Measurements from ENCODE around the gene IGF2BP3.

Gene IGF2BP3

DNA sequence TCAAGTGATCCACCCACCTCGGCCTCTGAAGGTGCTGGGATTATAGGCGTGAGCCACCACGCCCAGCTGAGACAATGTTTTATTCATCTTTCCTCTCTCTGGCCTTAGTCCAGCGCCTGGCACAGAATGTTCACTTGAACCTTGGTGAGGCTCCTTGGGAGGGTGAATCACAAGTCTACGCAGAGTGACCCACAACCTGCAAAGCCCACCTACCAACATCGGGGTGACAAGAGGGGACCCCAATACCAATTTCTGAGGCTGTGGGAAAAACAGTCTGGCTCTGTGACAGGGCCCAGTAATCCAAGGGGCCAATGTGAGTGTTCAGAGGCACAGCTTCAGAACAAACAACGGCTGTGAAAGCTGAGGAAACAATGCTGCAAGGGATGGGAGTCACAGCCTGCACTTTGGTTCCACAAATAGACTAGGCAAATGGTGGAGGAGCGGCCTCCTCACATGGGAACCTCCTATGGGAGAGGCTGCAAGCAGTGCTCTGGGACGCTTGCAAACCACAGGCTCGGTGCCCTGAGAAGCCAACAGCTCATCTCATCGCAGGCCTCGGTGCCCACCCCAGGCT, 176.7 kb downstream of the IGF2BP3 start:
- no peak for DNase-seq

DNA sequence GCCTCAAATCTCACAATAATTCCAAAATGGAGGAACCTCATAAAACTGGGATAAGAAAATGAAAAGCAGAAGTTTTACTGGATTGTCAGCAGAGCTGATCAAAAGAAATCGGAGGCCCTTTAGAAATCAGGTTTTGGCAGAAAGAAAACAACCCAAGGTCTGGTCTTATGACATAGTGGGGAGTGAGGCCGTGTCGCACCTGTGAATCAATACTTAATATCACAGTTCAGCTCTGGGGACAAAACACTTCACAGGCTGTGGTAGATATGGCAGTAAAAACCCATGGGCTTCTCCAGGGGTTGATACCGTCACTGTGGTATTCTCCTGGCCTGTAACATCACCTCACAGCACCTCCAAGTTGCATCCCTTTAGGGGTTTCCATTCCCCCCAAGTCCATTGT, 177.7 kb downstream of the IGF2BP3 start:
- DNase-seq: no peak

DNA sequence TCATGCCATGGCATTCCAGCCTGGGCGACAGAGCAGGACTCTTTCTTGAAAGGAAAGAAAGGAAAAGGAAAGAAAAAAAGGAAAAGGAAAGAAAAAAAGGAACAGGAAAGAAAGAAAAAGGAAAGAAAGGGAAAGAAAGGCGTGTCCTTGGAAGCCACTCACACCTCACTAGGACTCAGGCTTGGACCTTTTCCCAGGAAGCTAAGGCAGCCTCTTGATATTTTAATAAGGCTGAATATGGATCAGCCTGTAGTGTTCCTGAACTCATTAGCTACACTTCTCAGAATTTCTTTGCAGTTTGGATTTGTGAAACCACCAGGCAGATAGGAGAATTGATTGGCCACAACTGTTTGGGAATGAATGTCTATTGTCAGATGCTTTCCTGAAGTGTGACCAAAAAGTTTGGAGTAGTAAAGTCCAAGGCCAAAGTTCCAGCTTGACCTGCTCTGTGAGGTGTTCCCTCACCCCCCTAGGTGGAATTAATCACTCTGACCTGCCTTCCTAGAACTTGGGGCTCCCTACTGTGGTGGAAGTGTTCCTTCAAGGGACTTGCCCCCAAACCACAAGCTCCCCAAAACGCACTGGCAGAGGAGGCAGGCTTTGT, 178.2 kb downstream of the IGF2BP3 start:
- no peak for DNase-seq

DNA sequence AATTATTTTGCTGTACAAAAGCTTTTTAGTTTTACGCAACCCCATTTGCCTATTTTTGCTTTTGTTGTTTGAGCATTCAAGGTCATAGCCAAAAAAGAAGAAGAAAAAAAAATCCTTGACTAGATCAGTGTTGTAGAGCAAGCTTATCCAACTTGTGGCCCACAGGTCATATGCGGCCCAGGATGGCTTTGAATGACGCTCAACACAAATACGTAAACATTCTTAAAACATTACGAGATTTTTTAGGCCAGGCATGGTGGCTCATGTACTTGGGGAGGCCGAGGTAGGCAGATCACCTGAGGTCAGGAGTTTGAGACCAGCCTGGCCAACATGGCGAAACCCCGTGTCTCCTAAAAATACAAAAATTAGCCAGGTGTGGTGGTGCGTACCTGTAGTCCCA, 179.3 kb downstream of the IGF2BP3 start:
- no peak for DNase-seq

DNA sequence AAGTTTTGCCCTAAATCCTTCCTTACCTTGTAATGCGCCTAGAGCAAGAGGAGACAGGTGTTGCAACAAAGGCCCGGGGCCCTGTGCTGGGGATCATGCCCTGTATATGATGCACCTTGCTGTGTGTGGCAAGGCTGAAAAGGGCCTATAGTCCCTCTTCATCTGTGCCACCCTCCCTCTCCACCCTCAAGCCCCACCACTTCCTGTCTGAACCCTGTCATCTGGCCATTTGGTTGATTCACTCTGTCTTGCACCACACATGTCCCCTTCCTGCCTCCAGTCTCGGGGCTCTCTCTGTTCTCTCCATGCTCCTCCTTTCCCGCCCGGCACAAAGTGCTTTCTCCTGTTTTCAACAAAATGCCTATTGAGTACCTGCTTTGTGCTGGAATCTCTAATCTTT, 182.7 kb downstream of the IGF2BP3 start:
- DNase-seq: no peak

DNA sequence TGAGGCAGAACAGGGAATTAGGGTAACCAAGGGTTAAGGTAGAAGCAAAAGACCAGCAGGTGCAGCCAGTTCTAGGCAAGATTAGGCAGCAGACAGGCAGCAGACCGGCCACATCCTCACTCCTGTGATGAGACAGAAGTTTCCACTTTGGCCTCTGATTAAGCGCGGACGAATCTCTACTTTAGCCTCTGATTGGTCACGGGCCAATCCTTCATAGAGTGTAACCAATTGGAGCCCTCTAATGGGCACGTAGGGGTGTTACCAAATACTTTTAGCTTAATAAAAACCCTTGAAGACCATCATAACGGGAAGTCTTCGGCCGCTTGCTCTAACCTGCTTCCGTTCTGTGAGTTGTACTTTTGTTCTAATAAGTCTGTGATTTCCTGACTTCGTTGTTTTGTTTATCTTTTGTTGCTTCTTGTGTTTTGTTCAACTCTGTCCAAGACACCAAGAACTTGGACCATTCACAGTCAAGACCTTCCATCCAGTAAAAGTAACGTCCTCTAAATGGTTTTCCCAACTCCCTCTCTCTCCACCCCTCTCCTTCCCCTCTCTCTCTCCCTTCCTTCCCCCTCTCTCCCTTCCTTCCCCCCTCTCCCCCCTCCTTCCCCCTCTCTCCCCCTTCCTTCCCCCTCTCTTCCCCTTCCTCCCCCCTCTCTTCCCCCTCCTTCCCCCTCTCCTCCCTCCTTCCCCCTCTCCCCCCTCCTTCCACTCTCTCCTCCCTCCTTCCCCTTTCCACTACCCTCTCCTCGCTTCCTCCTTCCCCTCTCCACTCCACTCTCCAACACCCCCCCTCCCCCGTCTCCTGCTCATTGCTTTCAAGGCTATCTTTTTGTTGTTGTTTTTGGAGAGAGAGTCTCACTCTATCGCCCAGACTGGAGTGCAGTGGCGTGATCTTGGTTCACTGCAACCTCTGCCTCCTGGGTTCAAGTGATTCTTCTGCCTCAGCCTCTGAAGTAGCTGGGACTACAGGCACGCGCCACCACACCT, 184.3 kb downstream of the IGF2BP3 start:
- no peak for DNase-seq

DNA sequence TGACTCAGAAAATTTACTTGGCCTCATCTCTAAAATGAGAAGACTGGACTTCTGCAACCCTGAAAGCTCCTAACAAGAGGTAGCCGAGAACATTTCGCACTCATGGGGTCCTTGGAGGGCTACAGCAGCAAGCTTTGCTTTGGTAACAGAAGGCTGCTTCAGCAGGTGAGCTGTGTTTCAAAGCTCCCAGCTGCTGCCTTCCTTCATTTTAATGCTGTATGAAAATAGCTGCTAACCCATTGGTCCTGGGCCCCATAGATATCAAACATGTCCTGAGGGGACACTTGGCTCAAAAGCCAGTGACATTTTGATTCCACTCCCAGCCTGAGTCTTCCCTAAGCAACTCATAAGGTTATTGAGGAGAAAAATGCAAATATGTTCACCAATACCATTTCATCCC, 185.4 kb downstream of the IGF2BP3 start:
- DNase-seq: no peak

DNA sequence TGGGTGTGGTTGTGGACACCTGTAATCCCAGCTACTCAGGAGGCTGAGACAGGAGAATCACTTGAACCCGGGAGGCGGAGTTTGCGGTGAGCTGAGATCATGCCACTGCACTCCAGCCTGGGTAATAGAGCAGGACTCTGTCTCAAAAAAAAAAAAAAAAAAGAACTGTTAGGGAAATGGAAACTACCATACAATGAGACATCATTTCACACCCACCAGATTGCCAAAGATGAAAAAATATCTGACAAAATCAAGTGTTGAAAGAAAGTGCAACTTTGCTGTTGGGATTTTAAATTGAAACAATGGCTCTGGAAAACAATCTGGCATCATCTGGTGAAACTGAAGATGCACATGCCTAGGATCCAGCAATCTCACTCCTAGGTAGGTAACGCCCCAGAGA, 187.2 kb downstream of the IGF2BP3 start:
- no peak for DNase-seq

DNA sequence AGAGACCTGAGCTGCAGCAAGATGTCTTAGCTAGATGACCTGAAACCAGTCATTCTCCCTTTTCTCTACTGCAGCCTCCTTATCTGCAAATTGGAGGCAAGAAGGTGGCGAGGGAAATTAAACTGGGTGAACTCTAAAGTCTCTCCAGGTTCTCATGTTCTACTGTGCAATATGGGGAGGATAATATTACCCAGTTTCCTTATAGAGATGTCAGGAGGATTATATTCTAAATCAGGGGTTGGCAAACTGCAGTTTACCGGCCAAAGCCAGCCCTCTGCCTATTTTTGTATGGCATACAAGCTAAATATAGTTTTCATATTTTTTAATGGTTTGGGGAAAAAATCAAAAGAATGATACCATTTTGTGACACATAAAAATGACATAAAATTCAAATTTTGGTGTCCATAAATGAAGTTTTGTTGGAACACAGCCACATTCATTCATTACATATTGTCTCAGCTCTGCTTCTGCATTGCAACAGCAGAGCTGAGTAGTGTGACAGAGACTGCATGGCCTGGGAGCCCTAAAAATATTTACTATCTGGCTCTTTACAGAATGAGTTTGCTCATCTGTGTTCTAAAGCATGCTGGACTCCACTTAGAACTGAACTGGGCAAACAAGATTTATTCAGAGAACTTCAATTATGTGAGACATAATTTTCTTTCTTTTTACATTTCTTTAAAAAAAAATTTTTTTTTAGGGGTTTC, 190.3 kb downstream of the IGF2BP3 start:
- DNase-seq: no peak

DNA sequence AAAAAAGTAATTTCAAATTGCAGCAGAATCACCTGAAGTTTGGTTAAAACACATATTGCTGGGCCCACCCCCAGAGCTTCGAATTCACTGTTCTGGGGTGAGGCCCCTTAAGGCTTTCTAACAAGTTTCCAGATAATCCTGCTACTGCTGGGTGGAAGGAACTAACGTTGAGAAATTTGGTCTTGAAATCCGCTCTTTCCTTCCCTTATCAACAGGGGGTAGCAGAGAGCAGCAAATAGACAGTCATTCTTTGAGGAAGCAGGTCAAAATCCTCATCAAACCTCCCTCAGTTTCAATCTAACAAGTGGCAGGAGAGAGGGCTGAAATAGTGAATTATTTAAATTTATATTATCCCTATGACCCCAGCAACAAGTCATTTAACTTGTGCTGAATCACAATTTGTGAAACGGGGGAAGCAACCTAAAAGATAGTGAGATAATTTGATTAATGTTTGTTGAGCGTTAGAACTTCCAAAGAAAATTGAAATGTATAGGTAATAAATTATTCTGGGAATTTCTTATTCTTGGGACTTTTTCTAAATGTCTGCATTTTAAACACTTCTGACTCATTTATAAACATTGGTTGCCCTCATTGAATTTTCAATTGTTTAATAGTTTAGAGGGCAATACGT, 192.8 kb downstream of the IGF2BP3 start:
- no peak for DNase-seq

DNA sequence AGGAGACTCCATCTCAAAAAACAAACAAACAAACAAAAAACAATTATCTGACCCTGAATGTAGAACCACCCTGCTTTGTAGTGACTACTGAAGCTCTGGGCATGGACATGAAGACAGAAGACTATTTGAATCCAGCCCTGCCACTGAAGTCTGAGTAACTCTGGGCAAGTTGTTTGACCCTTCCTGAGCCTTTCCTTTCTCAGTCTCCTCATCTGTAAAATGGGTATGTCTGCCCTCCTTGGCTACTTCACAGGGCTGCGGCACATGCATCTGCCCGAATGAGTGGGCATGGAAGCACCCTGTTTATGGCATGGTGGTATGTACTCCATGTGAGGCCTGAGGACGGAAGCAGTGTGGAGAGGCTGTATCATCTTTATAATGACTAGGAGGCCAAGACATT, 193.3 kb downstream of the IGF2BP3 start:
- no peak for DNase-seq

DNA sequence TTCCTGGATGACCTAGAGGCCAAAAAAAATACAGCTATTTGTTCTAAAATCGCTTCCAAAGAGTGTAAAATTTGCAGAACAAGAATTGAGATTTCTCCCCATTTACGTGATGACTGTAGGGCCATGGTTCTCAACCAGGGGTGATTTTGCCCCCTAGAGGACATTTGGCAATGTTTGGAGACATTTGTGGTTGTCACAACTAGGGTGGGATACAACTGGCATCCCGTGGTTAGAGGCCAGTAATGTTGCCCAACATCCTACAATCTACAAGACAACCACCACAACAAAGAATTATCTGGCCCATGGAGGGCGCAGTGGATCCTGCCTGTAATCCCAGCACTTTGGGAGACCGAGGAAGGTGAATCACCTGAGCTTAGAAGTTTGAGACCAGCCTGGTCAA, 193.9 kb downstream of the IGF2BP3 start:
- no peak for DNase-seq

DNA sequence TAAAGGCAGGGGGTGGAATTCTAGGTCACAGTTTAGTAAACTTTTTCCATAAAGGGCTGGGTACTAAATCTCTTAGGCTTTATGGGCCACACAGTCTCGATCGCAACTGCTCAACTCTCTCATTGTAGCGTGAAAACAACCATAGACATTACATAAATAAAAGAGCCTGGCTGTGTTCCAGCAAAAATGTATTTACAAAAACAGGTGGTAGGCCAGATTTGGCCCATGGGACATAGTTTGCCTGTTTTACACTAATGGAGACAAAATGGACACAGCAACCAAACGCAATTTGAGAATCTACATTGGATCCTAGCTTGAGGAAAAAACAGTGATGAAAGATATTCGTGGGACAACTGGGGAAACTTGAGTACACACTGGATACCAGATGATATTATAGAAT, 194.4 kb downstream of the IGF2BP3 start:
- no peak for DNase-seq

DNA sequence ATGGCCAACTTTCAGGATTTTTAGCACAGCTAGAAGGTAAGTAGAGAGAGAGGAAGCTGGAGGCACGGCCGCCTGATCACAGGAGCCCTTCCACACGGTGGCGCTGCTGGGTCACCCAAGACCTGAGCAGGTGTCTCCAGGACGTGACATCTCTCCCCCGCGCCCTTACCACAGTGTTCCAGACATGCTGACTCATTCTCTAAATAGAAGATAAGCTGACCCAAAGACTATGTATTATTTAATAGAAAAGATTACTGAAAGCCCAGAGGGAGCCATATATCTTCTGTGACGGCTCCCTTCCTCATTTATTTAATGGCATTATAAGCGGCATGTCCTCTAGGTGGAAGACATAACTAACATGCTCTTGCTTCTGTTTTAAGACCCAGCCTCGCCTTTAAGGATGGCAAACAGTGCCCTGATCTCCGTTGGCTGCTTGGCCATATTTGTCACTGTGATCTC, 197.1 kb downstream of the IGF2BP3 start:
- DNase-seq: peak; percentile 38

DNA sequence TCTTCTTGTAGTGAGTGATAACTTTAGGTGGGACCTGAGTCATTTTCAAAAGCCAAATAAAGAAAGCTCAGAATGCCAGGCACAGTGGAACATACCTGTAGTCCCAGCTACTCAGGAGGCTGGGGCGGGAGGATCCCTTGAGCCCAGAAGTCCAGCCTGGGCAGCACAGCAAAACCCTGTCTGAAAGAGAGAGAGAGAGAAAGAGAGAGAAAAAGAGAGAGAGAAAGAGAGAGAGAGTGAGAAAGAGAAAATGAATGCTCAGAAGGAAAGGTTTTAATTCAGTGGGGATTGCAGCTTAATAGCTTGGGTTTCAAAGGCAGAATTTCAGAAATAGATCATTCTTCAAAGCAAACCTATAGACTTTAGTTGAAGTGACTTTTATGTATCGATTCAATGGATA, 198.0 kb downstream of the IGF2BP3 start:
- DNase-seq: no peak

DNA sequence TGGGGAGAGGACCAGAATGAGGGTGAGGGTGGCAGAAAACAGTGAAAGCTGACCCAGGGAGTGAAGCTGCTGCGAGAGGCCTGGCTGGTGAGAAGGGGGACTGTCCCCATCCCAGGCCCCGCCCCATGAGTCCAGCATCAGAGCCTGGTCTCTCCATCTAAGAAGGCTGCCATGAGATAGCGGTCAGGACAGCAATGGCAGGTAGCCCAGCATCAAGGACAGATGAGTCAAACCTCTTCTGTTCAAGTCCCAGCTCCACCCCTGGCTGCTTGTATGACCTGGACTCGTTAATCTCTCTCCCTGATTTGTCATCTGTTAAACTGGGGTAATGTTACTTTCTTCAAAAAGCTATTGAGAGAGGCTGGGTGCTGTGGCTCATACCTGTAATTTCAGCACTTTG, 201.5 kb downstream of the IGF2BP3 start:
- DNase-seq: no peak

DNA sequence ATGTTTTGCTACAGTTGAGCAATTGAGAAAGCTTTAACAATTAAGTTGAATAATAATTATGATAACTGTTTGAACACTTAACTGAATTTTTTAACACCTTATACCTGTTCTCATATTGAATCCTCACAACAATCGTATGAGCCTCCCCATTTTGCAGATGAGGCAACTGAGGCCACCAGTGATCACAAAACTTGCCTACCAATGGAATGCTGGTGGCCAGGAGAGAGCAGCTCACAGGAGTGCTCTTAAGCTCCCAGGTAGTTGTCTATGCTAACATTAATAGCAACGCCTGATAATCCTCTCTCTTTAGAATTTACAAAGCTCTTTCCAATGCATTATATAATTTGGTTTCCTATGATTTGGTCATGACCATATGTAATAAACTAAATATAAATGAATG, 202.1 kb downstream of the IGF2BP3 start:
- DNase-seq: no peak

DNA sequence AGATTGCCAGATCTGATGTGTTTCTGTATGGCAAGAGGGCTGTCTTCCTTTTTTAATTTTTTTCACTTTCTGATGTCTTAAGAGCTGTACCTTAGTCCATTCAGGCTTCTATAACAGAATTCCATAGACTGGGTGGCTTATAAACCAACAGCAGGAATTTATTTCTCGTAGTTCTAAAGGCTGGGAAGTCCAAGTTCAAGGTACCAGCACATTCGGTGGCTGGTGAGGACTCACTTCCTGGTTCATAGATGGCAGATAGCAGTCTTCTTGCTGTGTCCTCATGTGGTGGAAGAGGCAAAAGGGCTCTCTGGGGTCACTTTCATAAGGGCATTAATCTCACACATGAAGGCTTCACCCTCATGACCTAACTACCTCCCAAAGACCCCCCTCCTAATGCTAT, 202.9 kb downstream of the IGF2BP3 start:
- DNase-seq: no peak

DNA sequence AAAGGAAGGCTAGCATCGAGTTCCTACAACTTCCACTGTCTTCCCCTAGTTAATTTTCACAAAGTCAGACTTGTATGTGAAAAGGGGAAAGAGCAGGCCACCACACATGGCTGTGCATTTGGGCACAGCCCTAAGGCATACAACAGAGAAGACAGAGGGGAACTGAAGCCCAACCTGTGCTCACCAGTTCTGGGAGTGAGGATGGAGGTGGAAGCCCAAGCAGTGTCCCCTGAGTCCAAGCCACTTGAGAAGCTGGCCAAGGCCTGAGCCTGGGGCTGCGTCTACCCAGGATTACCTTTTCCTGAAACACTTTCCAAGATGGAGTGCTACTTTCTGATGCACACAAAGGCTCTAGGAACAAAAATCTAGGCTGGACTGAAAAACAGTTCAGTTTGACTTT, 203.4 kb downstream of the IGF2BP3 start:
- DNase-seq: no peak

DNA sequence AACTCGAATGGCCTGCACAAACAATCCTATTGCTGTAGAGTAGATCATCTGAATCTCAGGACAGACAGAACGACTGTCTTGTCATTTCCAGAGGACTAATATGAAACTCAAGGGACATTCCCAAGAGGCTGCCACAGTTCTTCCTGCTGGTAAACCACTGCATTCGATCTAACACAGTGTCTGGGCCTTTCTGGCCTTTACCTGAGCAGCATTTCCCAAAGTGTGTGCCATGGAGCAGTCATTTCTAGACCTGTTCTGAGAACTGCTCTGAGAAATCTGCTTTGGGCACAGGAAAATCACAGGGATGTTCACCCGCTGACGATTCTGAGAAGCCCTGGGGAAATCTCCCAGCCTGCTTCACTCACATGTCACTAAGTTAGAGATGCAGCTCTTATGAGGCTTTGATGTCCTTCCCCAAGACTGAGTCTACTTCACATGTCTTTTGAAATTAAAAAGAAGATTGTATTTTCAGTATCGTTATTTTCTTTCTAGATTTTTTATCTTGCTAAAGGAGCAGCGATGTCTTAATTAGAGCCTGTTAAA, 205.3 kb downstream of the IGF2BP3 start:
- no peak for DNase-seq

DNA sequence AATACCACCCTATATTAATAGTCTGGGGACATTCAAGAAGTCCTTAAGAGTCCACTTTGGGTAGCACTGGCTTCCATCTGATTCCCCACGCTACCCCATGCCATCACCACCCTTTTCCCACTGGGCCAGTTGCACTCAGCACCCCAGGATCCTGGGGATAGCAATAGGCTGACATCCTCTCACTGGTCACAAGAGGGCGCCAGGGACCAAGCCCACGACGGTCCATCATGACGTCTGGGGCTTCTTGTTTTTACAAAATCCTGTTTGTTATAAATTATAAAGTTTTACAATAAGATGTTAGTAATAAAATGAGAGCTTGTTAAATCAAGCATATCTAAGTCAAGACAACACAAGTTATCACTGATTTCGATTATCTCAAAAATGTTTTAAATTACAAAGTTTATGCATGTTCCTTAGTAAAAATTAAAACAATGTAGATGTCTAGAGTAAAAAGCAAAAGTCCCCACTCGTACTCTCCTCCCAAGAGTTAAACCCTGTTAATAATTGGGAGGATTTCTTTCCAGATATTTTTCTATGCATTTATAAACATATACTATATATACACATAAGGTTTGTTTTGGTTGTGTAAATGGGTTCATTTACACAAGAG, 208.3 kb downstream of the IGF2BP3 start:
- DNase-seq: no peak

DNA sequence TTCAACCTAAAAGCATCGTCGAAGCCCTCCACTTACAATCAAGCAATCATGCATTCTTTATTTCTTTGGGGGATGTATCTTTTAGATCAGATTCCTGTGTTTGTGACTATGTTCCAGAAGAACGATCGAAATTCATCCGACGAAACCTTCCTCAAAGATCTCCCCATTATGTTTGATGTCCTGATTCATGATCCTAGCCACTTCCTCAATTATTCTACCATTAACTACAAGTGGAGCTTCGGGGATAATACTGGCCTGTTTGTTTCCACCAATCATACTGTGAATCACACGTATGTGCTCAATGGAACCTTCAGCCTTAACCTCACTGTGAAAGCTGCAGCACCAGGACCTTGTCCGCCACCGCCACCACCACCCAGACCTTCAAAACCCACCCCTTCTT, 209.9 kb downstream of the IGF2BP3 start:
- no peak for DNase-seq

Data from activated gamma-delta T cell (primary cell).